Measurements from ENCODE around the gene VTI1A.

- TF ChIP-seq CTCF (IDR thresholded peaks at IDR 0.05; ENCODE audit: low read depth, low read length, missing input control), result no peak
- peak; percentile 39 for TF ChIP-seq REST (IDR thresholded peaks at IDR 0.05)
- no peak for TF ChIP-seq TAF1 (conservative IDR thresholded peaks at IDR 0.05)
- TF ChIP-seq EGR1 (IDR thresholded peaks at IDR 0.05; ENCODE audit: low read depth in 2 of 2), result peak in 1 of 2 donors; percentile 67
- peak; percentile 45 to 77 for TF ChIP-seq JUND (IDR thresholded peaks at IDR 0.05)
- TF ChIP-seq YY1 (IDR thresholded peaks at IDR 0.05), result peak; percentile 86
- peak; percentile 63 for TF ChIP-seq MAX (IDR thresholded peaks at IDR 0.05)
- peak; percentile 88 for TF ChIP-seq ZBTB33 (IDR thresholded peaks at IDR 0.05)
- TF ChIP-seq RXRA (IDR thresholded peaks at IDR 0.05), result peak; percentile 73 to 91
Observed at GRCh38 chr10:112739592-112740353, 292.8 kb downstream of the VTI1A start.

All from liver (tissue), 3 donors.